Measurements from ENCODE around the gene CD99L2.

DNA sequence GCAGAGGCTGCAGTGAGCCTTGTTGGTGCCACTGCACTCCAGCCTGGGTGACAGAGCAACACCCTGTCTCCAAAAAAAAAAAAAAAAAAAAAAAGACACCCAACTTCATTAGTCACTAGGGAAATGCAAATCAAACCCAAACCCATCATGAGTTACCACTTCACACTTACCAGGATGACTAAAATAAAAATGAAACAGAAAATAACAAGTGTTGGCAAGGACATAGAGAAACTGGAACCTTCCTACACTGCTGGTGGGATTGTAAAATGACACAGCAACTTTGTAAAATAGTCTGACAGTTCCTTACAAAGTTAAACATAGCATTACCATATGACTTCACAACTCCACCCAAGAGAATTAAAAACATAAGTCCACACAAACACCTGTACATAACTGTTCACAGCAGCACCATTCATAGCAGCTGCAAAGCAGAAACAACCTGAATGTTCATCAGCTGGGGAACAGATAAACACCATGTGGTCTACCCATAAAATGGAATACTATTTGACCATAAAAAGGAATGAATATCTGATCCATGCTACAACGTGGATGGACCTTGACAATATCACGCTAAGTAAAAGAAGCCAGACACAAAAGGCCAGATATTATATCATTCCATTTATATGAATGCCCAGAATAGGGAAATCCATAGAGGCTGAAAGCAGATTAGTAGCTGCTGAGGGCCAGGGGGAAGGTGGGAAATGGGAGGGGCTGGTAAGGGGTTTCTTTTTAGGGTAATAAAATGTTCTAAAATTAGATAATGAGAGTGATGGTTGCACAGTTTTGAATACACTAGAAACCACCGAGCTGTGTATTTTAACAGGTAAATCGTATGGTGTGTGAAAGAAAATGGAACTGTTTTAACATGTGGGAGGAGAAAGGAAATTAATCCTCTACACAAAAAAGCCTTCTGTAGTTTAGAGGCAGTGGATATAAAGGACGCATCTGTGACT is 18.3 kb downstream of the CD99L2 start:
- TF ChIP-seq, protein P1, sequence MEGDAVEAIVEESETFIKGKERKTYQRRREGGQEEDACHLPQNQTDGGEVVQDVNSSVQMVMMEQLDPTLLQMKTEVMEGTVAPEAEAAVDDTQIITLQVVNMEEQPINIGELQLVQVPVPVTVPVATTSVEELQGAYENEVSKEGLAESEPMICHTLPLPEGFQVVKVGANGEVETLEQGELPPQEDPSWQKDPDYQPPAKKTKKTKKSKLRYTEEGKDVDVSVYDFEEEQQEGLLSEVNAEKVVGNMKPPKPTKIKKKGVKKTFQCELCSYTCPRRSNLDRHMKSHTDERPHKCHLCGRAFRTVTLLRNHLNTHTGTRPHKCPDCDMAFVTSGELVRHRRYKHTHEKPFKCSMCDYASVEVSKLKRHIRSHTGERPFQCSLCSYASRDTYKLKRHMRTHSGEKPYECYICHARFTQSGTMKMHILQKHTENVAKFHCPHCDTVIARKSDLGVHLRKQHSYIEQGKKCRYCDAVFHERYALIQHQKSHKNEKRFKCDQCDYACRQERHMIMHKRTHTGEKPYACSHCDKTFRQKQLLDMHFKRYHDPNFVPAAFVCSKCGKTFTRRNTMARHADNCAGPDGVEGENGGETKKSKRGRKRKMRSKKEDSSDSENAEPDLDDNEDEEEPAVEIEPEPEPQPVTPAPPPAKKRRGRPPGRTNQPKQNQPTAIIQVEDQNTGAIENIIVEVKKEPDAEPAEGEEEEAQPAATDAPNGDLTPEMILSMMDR (IDR thresholded peaks at IDR 0.05; ENCODE audit: low read length): no peak
- TF ChIP-seq EZH2 (IDR thresholded peaks at IDR 0.05; ENCODE audit: borderline replicate concordance, low read length): no peak
